Astrocyte of the spinal cord (primary cell): ENCODE results near the gene PTPRU.
A peak's percentile ranks its signal among the peaks of the same experiment; 100 is the strongest.

ENCODE experiments used
- DNase-seq: peaks from one replicate; pipeline ENCODE4 v3.0.0; 2011; ENCODE audit warnings: low read depth, low spot score
- H3K4me3 ChIP-seq: 2 replicates; pipeline ENCODE4 v1.5.1; 2011; ENCODE audit warnings: low read depth, mild to moderate bottlenecking, low read length, moderate library complexity
- in situ Hi-C: cut with HindIII; loops from 2 replicates; pipeline ENCODE4 v1.10.0; 2017; ENCODE audit warnings: low sequenced_read_pairs
- TF ChIP-seq, protein P1 (sequence below): IDR thresholded peaks from 2 replicates; pipeline ENCODE4 v1.5.1; 2012; ENCODE audit warnings: low read depth, mild to moderate bottlenecking, low read length, inconsistent platforms

PTPRU gene

DNA sequence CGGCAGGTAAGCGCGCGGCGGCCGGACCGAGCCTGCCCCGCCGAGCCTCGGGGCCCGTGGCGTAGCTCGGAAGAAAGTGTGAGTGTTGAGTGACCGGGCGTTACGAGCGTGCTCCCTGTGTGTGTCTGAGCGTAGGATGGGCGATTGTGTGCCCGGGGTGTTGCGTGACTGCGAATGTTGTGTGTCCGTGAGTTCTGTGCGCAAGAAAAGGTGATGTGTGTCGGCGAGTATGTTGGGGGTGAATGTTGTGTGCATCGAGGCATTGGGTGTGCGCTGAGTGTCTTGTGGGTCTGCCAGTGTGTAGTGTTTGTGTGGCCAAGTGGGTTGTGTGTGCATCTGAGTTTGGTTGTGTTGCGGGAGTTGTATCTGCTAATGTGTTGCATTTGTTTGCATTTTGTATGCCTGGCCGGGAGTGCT, 398 bp downstream of the PTPRU start:
- in situ Hi-C loops: loop anchor here (25.0 kb wide), 3 partner anchors 151 to 1676 kb away; partner anchors contain the start of gene SDC3
- peak overlapping the region; percentile 60 for H3K4me3 ChIP-seq
- TF ChIP-seq, protein P1, sequence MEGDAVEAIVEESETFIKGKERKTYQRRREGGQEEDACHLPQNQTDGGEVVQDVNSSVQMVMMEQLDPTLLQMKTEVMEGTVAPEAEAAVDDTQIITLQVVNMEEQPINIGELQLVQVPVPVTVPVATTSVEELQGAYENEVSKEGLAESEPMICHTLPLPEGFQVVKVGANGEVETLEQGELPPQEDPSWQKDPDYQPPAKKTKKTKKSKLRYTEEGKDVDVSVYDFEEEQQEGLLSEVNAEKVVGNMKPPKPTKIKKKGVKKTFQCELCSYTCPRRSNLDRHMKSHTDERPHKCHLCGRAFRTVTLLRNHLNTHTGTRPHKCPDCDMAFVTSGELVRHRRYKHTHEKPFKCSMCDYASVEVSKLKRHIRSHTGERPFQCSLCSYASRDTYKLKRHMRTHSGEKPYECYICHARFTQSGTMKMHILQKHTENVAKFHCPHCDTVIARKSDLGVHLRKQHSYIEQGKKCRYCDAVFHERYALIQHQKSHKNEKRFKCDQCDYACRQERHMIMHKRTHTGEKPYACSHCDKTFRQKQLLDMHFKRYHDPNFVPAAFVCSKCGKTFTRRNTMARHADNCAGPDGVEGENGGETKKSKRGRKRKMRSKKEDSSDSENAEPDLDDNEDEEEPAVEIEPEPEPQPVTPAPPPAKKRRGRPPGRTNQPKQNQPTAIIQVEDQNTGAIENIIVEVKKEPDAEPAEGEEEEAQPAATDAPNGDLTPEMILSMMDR: no peak
- peak; percentile 29 for DNase-seq

DNA sequence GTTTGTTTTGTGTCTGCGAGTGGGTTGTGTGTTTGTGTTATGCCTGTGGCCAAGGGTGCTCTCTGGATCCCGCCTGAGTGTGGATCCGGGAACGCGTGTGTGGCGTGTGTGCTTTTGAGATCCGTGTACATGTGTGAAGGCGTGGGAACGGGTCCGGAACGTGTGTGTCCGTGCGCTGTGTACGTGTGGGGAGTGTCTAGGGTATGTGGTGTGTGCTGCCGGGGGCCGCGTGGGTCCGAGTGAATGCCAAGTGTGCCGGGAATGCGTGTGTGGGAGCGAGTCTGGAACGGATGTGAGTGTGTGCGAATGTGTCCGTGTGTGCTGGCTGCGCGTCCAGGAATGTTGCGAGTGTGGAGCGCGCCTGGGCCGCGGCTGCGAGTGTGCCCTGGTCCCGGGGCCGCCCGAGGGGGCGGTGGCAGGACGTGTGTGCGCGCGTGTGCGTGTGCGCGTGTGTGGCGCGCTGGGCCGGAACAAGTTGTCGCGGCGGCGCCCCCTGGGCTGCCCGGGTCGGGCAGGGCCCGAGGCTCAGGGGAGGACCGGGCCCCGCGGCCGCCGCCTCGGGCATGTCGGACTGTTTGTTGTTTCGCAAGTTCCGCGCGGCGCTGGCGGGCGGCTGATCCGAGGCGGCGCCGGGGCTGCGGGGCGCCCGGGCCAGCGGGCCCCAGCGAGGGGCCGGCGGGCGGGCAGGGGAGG, 953 bp downstream of the PTPRU start:
- in situ Hi-C loops: loop anchor here (25.0 kb wide), 3 partner anchors 150 to 1675 kb away; partner anchors contain the start of gene SDC3
- peak; percentile 37 for DNase-seq
- TF ChIP-seq, protein P1: no peak
- H3K4me3 ChIP-seq: peak overlapping the region; percentile 60

DNA sequence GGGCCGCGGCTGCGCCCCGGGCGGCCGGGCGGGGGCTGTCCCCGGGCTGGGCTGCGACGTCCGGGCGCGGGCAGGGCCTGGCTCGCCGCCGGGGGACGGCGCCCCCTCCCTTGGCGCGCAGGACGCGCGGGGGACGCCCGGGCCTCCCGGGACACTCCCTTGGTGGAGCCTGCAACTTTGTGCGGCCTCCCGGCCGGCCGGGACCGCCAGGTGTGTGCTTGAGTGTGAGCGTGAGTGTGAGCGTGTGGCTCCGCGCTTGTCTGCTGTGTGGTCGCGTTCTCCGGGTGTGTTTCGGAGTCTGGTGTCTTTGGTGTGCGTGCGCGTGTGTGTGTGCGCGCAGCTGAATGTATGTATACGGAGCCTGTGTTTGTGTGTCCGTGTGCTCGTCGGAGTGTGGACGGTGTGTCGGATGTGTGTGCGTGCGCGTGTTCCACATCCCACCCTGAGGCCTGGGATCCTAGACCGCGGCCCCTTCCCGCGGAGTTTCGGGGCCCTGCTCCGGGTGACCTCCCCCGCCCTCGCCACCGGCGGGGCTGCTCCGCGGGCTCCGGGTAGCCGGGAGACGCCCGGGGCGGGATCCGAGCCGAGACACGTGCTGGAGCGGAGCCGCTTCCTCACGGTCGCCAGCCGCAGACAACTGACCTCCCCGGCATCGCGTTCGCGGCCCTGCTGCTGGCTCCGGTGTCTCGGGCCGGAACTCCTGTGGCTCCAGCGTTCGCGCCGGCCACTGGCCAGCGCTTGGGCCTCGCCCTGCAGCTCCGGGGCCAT, 1.7 kb downstream of the PTPRU start:
- in situ Hi-C loops: loop anchor here (25.0 kb wide), 3 partner anchors 149 to 1674 kb away; partner anchors contain the start of gene SDC3
- DNase-seq: peak; percentile 31
- peak overlapping the region; percentile 52 for H3K4me3 ChIP-seq
- TF ChIP-seq, protein P1: no peak

DNA sequence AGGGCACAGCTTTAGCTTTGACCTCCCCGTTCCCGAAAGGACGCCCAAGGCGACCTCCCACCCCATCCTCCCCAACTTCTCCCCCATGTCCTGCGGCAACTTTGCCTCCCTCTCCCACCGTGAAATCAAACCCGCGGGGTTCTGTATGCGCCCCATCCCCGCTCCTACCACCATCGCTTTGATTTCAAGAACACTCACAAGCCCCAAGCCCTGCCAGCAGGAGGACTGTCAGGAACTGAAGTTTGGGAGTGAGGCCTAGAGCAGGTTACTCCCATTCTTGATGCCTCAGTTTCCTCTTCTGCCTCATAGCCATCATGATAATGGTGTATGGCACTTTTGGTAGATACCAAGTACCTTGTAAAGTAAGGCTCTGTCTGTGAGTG, 2.3 kb downstream of the PTPRU start:
- peak overlapping the region; percentile 52 for H3K4me3 ChIP-seq
- in situ Hi-C loops: loop anchor here (25.0 kb wide), 3 partner anchors 149 to 1674 kb away; partner anchors contain the start of gene SDC3
- TF ChIP-seq, protein P1: no peak
- no peak for DNase-seq

DNA sequence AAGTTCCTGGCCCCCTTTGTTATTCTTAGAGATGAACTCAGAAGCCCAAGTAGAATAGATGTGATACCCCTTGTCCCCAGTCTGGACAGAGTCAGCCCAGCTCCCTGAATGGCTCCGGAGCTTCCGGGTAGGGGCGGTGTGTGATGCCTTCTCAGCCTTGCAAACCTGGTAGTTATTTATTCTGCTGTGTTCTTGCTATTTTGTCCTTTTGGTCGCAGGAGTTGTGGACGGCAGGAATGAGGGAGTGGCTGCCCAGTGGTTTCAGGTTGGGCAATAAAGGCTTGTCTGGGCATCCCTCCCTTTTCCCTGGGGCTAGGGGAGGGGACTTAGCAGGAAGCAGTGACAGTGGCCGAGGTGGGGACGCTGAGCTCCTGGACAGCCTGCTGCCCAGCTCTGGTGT, 2.8 kb downstream of the PTPRU start:
- no peak for DNase-seq
- in situ Hi-C loops: loop anchor here (25.0 kb wide), 3 partner anchors 148 to 1673 kb away; partner anchors contain the start of gene SDC3
- H3K4me3 ChIP-seq: peak overlapping the region; percentile 2
- TF ChIP-seq, protein P1: no peak

DNA sequence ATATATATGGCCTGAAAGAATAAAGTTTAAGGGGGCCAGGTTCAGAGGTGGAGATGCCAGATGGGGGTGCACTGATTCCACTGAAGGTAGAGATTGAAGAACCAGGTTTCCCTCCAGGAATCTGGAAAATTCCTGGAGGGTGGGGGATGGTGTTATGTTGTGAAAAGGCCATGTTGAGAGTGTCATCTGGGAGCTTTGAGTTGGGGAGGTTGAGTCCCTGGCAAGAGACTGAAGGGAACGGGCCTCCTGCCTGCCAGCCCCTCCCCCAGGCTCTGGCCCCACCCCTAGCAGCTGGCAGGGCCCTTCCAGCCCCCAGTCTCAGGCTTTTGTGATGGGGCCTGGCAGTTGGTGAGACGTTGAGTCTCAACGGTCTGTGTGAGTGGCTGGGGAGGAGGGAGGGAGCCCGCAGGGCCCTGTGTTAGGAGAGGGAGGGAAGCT, 4.1 kb downstream of the PTPRU start:
- TF ChIP-seq, protein P1: peak; percentile 33
- no peak overlapping the region for H3K4me3 ChIP-seq
- in situ Hi-C loops: loop anchor here (25.0 kb wide), 3 partner anchors 147 to 1672 kb away; partner anchors contain the start of gene SDC3
- no peak for DNase-seq
